HCT116 (cell line): ENCODE data around the gene PIK3R1.

Source experiments
- CTCF ChIP-seq, 3 experiments: fragments of 200-600 bp in 1 of 3; sonication (generic) in 1 of 3; IDR thresholded peaks in 2 of 3; conservative IDR thresholded peaks in 1 of 3; 2 replicates each; pipeline ENCODE4 v1.5.1; 2012 to 2017; ENCODE audit warnings: low read depth in 2 of 3, low read length in 2 of 3, antibody characterized with exemption in 1 of 3, borderline replicate concordance in 1 of 3, control low read depth in 1 of 3, mild to moderate bottlenecking in 1 of 3, mixed read lengths in 1 of 3, mixed run types in 1 of 3, moderate library complexity in 1 of 3; ENCODE audit not compliant: insufficient read depth in 1 of 3
- ELF1 ChIP-seq: IDR thresholded peaks from 2 replicates; pipeline ENCODE4 v1.6.1; 2012; ENCODE audit warnings: low read depth, borderline replicate concordance
- EZH2phosphoT487 ChIP-seq: fragments of 200-600 bp; IDR thresholded peaks from 2 replicates; pipeline ENCODE4 v1.6.1; 2018; ENCODE audit warnings: antibody characterized with exemption, borderline replicate concordance
- FOSL1 ChIP-seq: IDR thresholded peaks from 2 replicates; pipeline ENCODE4 v1.6.1; 2012; ENCODE audit warnings: low read depth
- JUND ChIP-seq: IDR thresholded peaks from 2 replicates; pipeline ENCODE4 v1.6.1; 2012
- POLR2A ChIP-seq: IDR thresholded peaks from 2 replicates; pipeline ENCODE4 v1.7.0; 2011; ENCODE audit warnings: borderline replicate concordance; ENCODE audit not compliant: insufficient read depth, insufficient read length; ENCODE audit errors: extremely low read depth
- POLR2AphosphoS5 ChIP-seq: IDR thresholded peaks from 2 replicates; pipeline ENCODE4 v1.6.1; 2011; ENCODE audit warnings: mild to moderate bottlenecking, low read depth, low read length, moderate library complexity
- RAD21 ChIP-seq: IDR thresholded peaks from 2 replicates; pipeline ENCODE4 v1.6.1; 2012; ENCODE audit warnings: low read depth, mild to moderate bottlenecking
- REST ChIP-seq: IDR thresholded peaks from 2 replicates; pipeline ENCODE4 v1.6.1; 2012; ENCODE audit warnings: low read depth
- TCF7L2 ChIP-seq: IDR thresholded peaks from 2 replicates; pipeline ENCODE4 v1.7.0; 2011; ENCODE audit warnings: borderline replicate concordance, inconsistent platforms; ENCODE audit not compliant: insufficient read depth, insufficient read length; ENCODE audit errors: extremely low read depth

GRCh38 chr5:68285075-68285840 lies 69.7 kb downstream of the PIK3R1 start:
- TF ChIP-seq RAD21 (no peak), CTCF (IDR thresholded peaks at IDR 0.05 in 2 of 3, conservative IDR thresholded peaks at IDR 0.05 in 1 of 3; ENCODE audit: borderline replicate concordance in 1 of 3, insufficient read depth in 1 of 3, low read depth in 2 of 3, low read length in 2 of 3) (no peak), ELF1 (no peak), EZH2phosphoT487 (no peak), REST (no peak), POLR2AphosphoS5 (no peak), JUND (no peak), TCF7L2 (no peak), POLR2A (no peak), FOSL1 (no peak)
